DND-41 (cell line): ENCODE data around the gene PLCL1.

ENCODE experiments used
- ATAC-seq: fragments of 200-7000 bp; cut with Tn5 transposase; 3 replicates; pipeline ENCODE4 v1.9.1; 2021; ENCODE audit warnings: low read depth; ENCODE audit not compliant: insufficient read depth
- DNase-seq: peaks from one replicate; pipeline ENCODE4 v3.0.0-alpha.2; 2020
- H2AFZ ChIP-seq: 2 replicates; pipeline ENCODE4 v1.6.0; 2012; ENCODE audit warnings: low read depth, low read length
- H3K27ac ChIP-seq: 2 replicates; pipeline ENCODE4 v1.5.1; 2012; ENCODE audit warnings: low read length, inconsistent platforms
- H3K27me3 ChIP-seq: fragments of 200-600 bp; sonication (generic); 2 replicates; pipeline ENCODE4 v1.6.0; 2012; ENCODE audit warnings: low read length, mild to moderate bottlenecking, inconsistent platforms; ENCODE audit not compliant: insufficient read depth, poor library complexity
- H3K36me3 ChIP-seq: 2 replicates; pipeline ENCODE4 v1.5.1; 2012; ENCODE audit warnings: low read length, inconsistent platforms; ENCODE audit not compliant: insufficient read depth
- H3K4me1 ChIP-seq: 2 replicates; pipeline ENCODE4 v1.5.1; 2012; ENCODE audit warnings: mild to moderate bottlenecking, low read length; ENCODE audit not compliant: insufficient read depth
- H3K4me2 ChIP-seq: 2 replicates; pipeline ENCODE4 v1.6.0; 2012; ENCODE audit warnings: mild to moderate bottlenecking, moderate library complexity, low read length, inconsistent platforms; ENCODE audit not compliant: insufficient read depth
- H3K4me3 ChIP-seq, 2 experiments: fragments of 200-600 bp in 1 of 2; shearing (Covaris generic) in 1 of 2; 2 replicates each; pipeline ENCODE4 v1.5.1; 2012 to 2016; ENCODE audit warnings: inconsistent platforms in 2 of 2, low read length in 2 of 2, mild to moderate bottlenecking in 2 of 2, low read depth in 1 of 2, moderate library complexity in 1 of 2
- H3K79me2 ChIP-seq: 2 replicates; pipeline ENCODE4 v1.6.0; 2012; ENCODE audit warnings: low read length, inconsistent platforms; ENCODE audit not compliant: insufficient read depth
- H3K9ac ChIP-seq: 2 replicates; pipeline ENCODE4 v1.6.0; 2012; ENCODE audit warnings: low read depth, mild to moderate bottlenecking, inconsistent platforms, low read length, moderate library complexity
- H3K9me3 ChIP-seq: 2 replicates; pipeline ENCODE4 v1.5.1; 2012; ENCODE audit warnings: low read length, moderate library complexity, mild to moderate bottlenecking, inconsistent platforms; ENCODE audit not compliant: insufficient read depth, severe bottlenecking
- H4K20me1 ChIP-seq: 2 replicates; pipeline ENCODE4 v1.6.0; 2012; ENCODE audit warnings: low read length; ENCODE audit not compliant: insufficient read depth
- CTCF ChIP-seq: IDR thresholded peaks from 2 replicates; pipeline ENCODE4 v1.5.1; 2012; ENCODE audit warnings: borderline replicate concordance, low read length, moderate library complexity, mild to moderate bottlenecking; ENCODE audit not compliant: poor library complexity, severe bottlenecking; ENCODE audit errors: extremely low read depth
- EZH2 ChIP-seq: IDR thresholded peaks from 3 replicates; pipeline ENCODE4 v1.6.1; 2012; ENCODE audit warnings: borderline replicate concordance, low read depth, mild to moderate bottlenecking, moderate library complexity, low read length, inconsistent platforms; ENCODE audit not compliant: severe bottlenecking

The PLCL1 gene

GRCh38 chr2:197870137-197870536 lies 65.7 kb downstream of the PLCL1 start:
- TF ChIP-seq CTCF (no peak), EZH2 (no peak)
- H3K27ac ChIP-seq: peak overlapping the region; percentile 65
- H2AFZ ChIP-seq: peak overlapping the region; percentile 22; the same call in 1 of the 2 replicates
- H3K4me3 ChIP-seq: peak overlapping the region in 1 of 2 experiments; percentile 44; a peak in 2 of 4 replicates
- H3K4me1 ChIP-seq: peaks cover 36% of the 10 kb centered on the region
- H3K9ac ChIP-seq: 0 out of 2 replicates have a peak overlapping the region, but pooled peaks have one; percentile 9
- H3K79me2 ChIP-seq: no peaks in the 10 kb centered on the region
- H3K27me3 ChIP-seq: no peaks in the 10 kb centered on the region
- H4K20me1 ChIP-seq: peaks cover 17% of the 10 kb centered on the region; the same call in 1 of the 2 replicates
- no peaks in the 10 kb centered on the region for H3K36me3 ChIP-seq
- peak overlapping the region; percentile 66 for H3K4me2 ChIP-seq
- no peaks in the 10 kb centered on the region for H3K9me3 ChIP-seq
- DNase-seq (no peak), ATAC-seq (peak; percentile 34; the same call in 2 of the 3 replicates)

GRCh38 chr2:197871780-197872456 lies 67.5 kb downstream of the PLCL1 start:
- Histone ChIP-seq H3K4me1 (peaks cover 36% of the 10 kb centered on the region), H3K27ac (no peak overlapping the region), H3K9me3 (no peaks in the 10 kb centered on the region), H3K9ac (no peak overlapping the region), H3K4me2 (no peak overlapping the region), H2AFZ (no peak overlapping the region), H3K79me2 (no peaks in the 10 kb centered on the region), H4K20me1 (peaks cover 17% of the 10 kb centered on the region; the same call in 1 of the 2 replicates), H3K36me3 (no peaks in the 10 kb centered on the region), H3K4me3 (no peak overlapping the region), H3K27me3 (no peaks in the 10 kb centered on the region)
- no peak for ATAC-seq
- DNase-seq: no peak
- TF ChIP-seq EZH2 (no peak), CTCF (no peak)

- Histone ChIP-seq H3K4me1 (peaks cover 26% of the 10 kb centered on the region), H3K79me2 (no peaks in the 10 kb centered on the region), H4K20me1 (peaks cover 17% of the 10 kb centered on the region; the same call in 1 of the 2 replicates), H3K4me2 (no peak overlapping the region), H3K27ac (no peak overlapping the region), H3K27me3 (no peaks in the 10 kb centered on the region), H3K9ac (no peak overlapping the region), H2AFZ (no peak overlapping the region), H3K4me3 (no peak overlapping the region), H3K36me3 (no peaks in the 10 kb centered on the region), H3K9me3 (no peaks in the 10 kb centered on the region)
- ATAC-seq (no peak), DNase-seq (no peak)
- no peak for TF ChIP-seq CTCF
- TF ChIP-seq EZH2: no peak
These were observed 68.9 kb downstream of the PLCL1 start for GRCh38 chr2:197873293-197873701.
